NCI-H146 treated with DMSO at 0.1 percent for 48 hours (cell line): ENCODE data around the gene LRRC4C.

Experiments
- DNase-seq: peaks from one replicate; lab custom pipeline; 2025; ENCODE audit not compliant: unreplicated experiment; lab: John Stamatoyannopoulos, UW

Gene LRRC4C

DNA sequence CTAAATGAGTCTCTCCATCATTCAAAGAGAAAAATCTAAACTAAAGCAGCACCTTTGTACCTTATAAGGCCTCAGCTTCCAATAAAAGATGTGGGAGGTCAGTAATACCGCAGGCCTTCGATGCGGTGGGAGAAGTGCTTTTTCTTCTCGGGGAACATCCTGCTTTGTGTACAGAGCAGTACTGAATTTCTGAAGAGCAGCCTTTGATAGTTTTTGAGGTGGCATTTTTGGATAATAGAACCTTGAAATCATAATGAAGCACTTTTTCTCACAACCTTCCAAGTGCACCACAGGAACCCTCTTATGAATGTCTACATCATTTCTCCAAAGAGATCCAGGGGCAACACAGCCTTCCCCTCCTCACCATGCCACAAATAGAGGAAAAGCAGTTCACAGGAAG is 39.6 kb downstream of the LRRC4C start:
- no peak for DNase-seq

- no peak for DNase-seq
Measured at GRCh38 chr11:41414771-41415440, 44.5 kb downstream of the LRRC4C start.

- no peak for DNase-seq
Measured at GRCh38 chr11:41413843-41414242, 45.6 kb downstream of the LRRC4C start.

GRCh38 chr11:41405812-41406211 is 53.6 kb downstream of the LRRC4C start:
- no peak for DNase-seq

DNA sequence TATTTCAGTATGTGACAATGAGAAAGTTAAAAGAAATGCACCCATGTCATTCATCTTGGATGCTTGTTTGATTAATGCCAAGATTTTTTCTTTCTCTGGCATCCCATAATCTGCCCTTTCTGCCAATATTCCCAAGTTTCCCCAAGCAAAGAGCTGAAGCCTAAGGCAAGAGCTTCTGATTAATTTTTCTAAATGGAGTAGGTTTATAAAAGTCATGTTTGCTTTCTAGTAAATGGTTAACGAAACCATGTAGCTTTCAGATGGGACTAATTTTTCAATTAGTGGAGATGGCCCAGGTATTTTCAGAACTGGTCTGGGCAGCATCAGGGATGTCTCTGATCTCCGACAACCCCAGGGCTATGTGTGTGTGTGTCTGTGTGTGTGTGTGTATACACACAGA is 55.3 kb downstream of the LRRC4C start:
- DNase-seq, result no peak

DNA sequence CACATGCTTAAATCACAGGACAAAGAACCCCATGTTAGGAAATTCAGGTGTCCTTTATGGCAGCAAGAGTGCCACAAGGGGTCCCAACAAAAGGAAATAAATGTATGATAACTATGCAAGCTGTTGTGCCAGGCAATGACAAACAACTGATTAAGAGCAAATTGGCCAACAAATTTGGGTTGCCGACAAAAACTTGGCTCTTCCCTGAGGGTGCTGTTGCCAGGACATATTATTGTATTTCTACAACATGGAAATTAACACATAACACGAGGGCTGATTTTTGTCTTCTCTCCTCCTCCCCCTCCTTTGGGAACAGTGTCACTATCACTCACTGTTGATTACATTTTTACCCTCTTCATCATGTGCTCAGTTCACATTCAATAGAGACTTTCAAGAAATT is 56.0 kb downstream of the LRRC4C start:
- no peak for DNase-seq

DNA sequence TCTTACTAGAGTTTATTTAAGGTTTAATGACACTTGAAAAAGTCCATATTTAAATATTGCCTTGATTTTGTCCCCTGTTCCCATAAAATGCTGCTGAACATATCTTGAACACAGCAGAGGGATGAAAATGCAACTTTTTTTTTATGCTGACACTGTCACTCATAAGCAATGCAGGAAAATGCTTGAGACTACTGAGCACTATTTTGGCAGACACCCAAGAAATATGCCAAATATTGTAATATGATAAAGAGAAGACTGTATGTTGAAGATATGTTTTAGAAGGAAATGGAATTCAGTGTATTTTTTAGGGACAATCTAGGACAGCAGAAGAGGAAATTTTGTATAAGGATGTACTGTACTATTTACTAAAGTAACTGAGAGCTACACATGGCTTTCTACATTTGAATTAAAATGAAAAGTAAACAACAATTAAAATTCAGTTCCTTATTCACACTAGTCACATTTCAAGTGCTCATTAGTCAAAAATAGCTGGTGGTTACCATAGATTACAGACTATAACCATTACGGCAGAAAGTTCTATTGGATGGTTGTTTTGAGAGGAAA is 58.6 kb downstream of the LRRC4C start:
- DNase-seq, result no peak

DNA sequence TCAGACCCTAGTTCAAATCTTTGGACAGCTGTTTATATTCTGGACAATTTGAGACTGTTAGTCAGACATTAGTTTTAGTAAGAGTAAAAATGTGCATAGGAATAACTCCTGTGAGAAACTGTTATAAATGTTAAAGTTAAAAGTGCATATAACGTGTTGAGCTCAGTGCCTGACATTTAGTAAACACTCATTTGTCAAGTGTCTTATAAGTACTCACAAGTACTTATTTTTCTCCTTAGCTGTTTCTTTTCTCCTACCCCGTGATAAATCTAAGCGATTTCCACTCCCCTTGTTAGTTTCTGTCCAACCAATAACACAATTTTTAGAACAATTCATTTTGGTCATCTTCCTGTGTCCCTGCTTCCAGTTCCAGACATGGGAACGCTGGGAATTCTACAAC is 59.3 kb downstream of the LRRC4C start:
- DNase-seq, result no peak

- DNase-seq, result no peak
Measured at GRCh38 chr11:41399323-41399722, 60.1 kb downstream of the LRRC4C start.

DNA sequence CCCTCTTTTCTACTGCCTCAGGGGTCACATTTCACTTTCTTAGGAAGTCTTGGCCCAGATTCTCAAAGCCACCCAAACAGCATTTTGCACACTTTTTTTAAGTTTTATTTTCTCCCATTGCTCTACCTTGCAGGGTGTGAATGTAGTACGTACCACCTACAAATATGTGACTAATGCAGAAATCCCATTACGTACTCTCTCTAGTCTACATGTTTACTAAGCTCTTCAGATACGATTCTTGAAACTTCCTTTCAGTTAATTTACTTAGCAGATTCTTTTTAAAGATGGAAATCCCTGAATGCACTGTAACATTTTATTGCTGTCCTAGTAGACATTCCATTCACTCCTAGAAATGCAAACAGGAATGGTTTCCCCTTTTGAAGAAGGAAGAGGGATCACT is 61.3 kb downstream of the LRRC4C start:
- DNase-seq, result no peak

GRCh38 chr11:41394521-41395195 is 64.8 kb downstream of the LRRC4C start:
- DNase-seq, result peak; percentile 16

GRCh38 chr11:41392596-41392995 is 66.9 kb downstream of the LRRC4C start:
- DNase-seq, result no peak

DNA sequence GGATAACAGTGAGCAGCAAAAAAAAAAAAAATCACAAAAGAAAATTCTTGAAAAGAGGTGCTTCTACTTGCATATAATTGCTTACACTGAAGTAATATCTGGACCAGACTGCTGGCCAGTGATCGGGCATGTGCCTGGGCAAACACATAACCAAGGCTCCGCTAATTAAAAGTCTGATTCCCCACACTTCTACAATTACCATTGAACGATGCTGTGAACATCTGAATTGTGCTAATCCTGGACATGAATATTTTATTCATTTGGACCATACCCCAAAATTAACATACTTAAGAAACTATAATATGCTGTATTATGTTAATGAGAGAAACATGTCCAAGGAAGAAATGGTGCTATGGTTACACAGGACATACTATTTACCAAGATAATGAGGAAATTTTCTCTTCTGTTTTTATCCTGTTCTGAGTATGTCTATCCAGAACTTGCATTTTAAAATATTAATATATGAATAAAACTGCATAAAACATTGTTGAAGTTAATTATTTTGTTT is 69.8 kb downstream of the LRRC4C start:
- DNase-seq, result no peak

DNA sequence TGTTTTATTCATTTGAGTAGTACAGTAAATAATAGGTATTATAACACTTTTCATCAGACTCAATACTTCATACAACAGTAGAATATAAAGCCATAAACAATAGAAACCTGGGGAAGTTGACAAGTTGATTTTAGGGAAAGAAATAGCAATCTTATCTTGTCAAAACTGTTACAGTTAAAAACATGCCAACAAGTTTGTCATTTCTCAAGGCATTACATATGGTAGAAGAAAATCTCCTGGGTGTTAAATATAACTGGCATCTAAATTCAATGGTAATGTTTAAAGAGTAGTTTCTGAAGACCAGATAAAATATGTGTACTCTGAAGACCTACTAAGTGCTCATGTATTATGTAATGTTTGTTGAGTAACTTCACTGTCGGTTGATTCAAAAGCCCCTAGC is 75.1 kb downstream of the LRRC4C start:
- no peak for DNase-seq

- no peak for DNase-seq
Measured at GRCh38 chr11:41383768-41384167, 75.7 kb downstream of the LRRC4C start.

GRCh38 chr11:41382927-41383326 is 76.5 kb downstream of the LRRC4C start:
- DNase-seq, result no peak

DNA sequence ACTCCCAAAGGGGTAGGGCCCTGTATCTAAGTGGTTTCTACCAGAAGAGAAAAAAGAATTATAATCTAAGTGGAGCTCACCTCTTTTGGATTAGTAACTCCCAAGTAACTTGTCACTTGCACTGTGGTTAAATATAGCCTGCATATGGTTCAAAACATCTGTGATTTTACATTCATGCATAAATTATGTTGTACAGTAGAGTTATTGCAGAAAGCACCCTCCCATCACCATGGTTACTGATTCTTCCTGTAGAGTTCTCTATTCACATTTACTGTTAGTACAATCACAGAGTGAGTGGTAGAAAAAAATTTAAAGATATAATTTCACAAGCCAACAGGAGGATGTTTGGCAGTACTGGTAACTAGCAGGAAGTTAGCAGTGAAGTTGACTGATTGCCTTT is 80.4 kb downstream of the LRRC4C start:
- peak; percentile 29 for DNase-seq

DNA sequence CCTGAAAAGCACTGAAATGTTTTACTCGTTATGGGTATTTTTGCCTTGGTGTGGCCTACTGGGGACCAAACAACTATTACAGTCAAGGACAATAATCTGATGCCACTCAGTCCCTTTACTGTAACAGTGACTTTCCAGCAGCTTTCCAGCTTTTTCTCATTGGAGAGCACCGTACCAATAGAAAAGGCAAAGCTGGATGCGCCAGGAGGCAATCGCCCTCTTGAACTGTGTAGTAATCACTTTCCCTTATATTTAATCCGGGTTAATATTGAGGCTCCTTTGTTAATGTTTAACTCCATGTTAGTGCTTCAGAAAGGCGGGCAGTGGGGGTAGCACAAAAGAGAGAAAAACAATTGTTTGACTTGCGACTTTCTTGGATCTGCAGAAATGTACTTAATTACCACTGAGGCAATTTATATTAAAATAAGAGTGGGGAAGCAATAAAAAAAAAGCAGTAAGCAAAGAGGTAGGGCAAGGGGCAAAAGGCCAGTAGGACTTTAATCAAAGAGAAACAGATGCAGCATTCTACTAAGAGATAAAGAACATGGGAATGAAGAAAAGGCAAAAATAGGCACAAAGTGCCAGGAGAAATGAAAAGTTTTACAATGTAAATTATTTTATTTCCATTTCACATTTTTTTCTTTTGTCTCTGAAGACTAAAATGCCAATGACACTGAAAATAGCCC is 81.6 kb downstream of the LRRC4C start:
- no peak for DNase-seq

GRCh38 chr11:41351825-41352224 is 107.6 kb downstream of the LRRC4C start:
- DNase-seq, result no peak

DNA sequence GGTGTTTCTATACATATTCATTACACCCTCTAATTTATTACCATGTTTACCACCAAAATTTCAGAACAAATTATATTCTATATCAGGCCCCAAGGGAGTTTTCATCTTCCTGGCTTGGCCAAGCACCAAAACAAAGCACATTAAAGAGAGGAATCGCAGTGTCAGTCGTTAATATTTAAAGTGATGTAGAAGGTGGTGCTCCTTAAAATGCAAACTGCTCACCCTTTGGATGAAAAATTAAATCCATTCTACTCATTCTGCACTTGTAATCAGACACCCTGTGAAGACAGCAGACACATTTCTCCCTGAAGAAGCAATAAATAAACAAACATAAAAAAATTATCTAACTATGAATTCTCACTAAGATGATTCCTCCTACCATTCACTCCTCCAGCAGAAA is 113.4 kb downstream of the LRRC4C start:
- no peak for DNase-seq

DNA sequence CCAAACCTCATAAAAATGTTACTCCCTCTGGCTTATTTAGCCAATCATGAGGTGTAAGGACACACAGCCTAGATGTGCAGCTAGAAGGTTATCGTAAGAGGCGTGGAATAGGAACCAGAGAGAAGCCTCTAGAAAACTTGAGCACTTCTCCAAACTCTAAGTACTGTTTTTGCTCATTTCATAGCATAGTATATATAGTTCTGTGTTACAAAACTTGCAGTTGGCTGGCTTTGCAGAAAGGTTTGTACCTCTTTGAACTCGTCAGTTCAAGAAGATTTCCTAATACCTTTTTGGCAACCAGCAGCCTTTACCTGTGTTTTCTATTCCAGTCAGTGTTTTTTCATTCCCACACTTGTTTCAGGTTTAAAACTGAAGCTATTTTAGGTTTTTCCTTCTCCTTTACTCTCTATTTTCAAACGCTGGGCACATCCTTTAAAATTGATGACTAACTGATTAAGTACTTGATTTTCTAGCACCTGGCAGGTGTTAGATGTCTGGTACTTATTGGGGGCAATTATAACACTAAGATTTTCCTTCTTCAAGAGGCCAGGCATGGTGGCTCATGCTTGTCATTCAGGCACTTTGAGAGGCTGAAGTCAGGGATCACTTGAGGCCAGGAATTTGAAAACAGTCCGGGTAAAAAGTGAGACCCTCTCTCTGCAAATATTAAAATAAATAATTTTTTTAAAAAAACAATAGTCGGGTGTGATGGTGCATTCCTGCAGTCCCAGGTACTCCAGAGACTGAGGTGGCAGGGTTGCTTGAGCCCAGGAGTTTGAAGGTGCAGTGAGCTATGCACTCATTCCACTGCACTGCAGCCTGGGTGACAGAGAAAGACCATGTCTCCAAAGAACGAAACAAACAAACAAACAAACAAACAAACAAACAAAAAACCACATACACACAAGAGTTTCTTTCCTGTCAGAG is 125.2 kb downstream of the LRRC4C start:
- DNase-seq, result no peak
